Endothelial cell of umbilical vein (primary cell): Measurements from ENCODE around the gene CREB3. TPM values are rescaled to one million over a fixed set of nuclear protein-coding genes. Genes with fewer than 3 reads are reported as not detected.
A peak's percentile ranks its signal among the peaks of the same experiment; 100 is the strongest.

ENCODE experiments used
- BruUV-seq: library from RNA; stranded (reverse); fragments of 400-500 nt; replicated peaks from 2 replicates; lab custom pipeline; 2021; lab: Mats Ljungman, UMichigan
- CTCF ChIA-PET: fragments of 300-600, 350-600 bp; sonication (Branson Sonifier 250); formaldehyde crosslinking; loops from one replicate; lab custom pipeline; 2021; ENCODE audit warnings: antibody characterized with exemption, inconsistent platforms; lab: Charles Lee
- POLR2A ChIA-PET: fragments of 300-600, 350-600 bp; sonication (Branson Sonifier 250); formaldehyde crosslinking; loops from one replicate; lab custom pipeline; 2021; ENCODE audit warnings: antibody characterized with exemption, inconsistent platforms; lab: Charles Lee
- DNase-seq: peaks from one replicate; pipeline ENCODE4 v3.0.0-alpha.2; 2011; ENCODE audit warnings: low read depth, low spot score
- FAIRE-seq: peaks from 2 replicates; lab custom pipeline; 2011; peaks lifted over from hg19 to GRCh38; lab: Jason Lieb, UNC
- H2AFZ ChIP-seq: 2 replicates; pipeline ENCODE4 v1.6.0; 2012; ENCODE audit warnings: low read depth, low read length, control low read depth, inconsistent platforms
- H3K27ac ChIP-seq: 2 replicates; pipeline ENCODE4 v1.5.1; 2011; ENCODE audit warnings: low read depth, mild to moderate bottlenecking, control low read depth, low read length, moderate library complexity; ENCODE audit not compliant: insufficient read depth
- H3K27me3 ChIP-seq, 2 experiments: 2 replicates each; pipeline versions ENCODE4 v1.6.0 to v1.6.1; 2011; ENCODE audit warnings: low read length in 2 of 2, mixed read lengths in 1 of 2; ENCODE audit not compliant: control insufficient read depth in 2 of 2, insufficient read depth in 2 of 2
- H3K36me3 ChIP-seq, 2 experiments: 2 replicates in 1 of 2; 3 replicates in 1 of 2; pipeline ENCODE4 v1.5.1; 2011; ENCODE audit warnings: low read length in 2 of 2, mild to moderate bottlenecking in 1 of 2, moderate library complexity in 1 of 2; ENCODE audit not compliant: control insufficient read depth in 2 of 2, insufficient read depth in 2 of 2; ENCODE audit errors: extremely low read depth in 1 of 2
- H3K4me1 ChIP-seq: 3 replicates; pipeline ENCODE4 v1.5.1; 2011; ENCODE audit warnings: mild to moderate bottlenecking, low read length; ENCODE audit not compliant: control insufficient read depth, insufficient read depth; ENCODE audit errors: extremely low read depth
- H3K4me2 ChIP-seq: 2 replicates; pipeline ENCODE4 v1.6.1; 2011; ENCODE audit warnings: low read length, control low read depth, mixed read lengths; ENCODE audit not compliant: insufficient read depth
- H3K4me3 ChIP-seq, 3 experiments: fragments of 200-600 bp in 1 of 3; sonication (generic), shearing (Covaris generic) in 1 of 3; replicated peaks in 1 of 3; 2 replicates each; pipeline ENCODE4 v1.5.1; 2011 to 2016; ENCODE audit warnings: control low read depth in 3 of 3, low read length in 3 of 3, mild to moderate bottlenecking in 2 of 3, inconsistent platforms in 1 of 3, low read depth in 1 of 3, moderate library complexity in 1 of 3; ENCODE audit not compliant: insufficient read depth in 1 of 3
- H3K79me2 ChIP-seq: 2 replicates; pipeline ENCODE4 v1.6.0; 2012; ENCODE audit warnings: low read length, inconsistent platforms; ENCODE audit not compliant: control insufficient read depth, insufficient read depth
- H3K9ac ChIP-seq: replicated peaks from 2 replicates; pipeline ENCODE3; 2011; ENCODE audit warnings: low read length, control low read depth; ENCODE audit not compliant: insufficient read depth; ENCODE audit errors: extremely low read depth
- H3K9me1 ChIP-seq: replicated peaks from 3 replicates; pipeline ENCODE4 v1.6.0; 2011; ENCODE audit warnings: mild to moderate bottlenecking, low read length; ENCODE audit not compliant: control insufficient read depth, insufficient read depth; ENCODE audit errors: extremely low read depth
- H3K9me3 ChIP-seq: replicated peaks from 2 replicates; pipeline ENCODE4 v1.5.1; 2012; ENCODE audit warnings: low read length, inconsistent platforms; ENCODE audit not compliant: control insufficient read depth, insufficient read depth
- H4K20me1 ChIP-seq: replicated peaks from 2 replicates; pipeline ENCODE3; 2011; ENCODE audit warnings: mild to moderate bottlenecking, low read length; ENCODE audit not compliant: control insufficient read depth, insufficient read depth; ENCODE audit errors: extremely low read depth
- CTCF ChIP-seq, 2 donors: IDR thresholded peaks; 1 replicate in 1 of 2; 2 replicates in 1 of 2; pipeline ENCODE4 v1.5.1; 2011; ENCODE audit warnings: low read length in 2 of 2, mild to moderate bottlenecking in 2 of 2, moderate library complexity in 2 of 2, control low read depth in 1 of 2, inconsistent platforms in 1 of 2, low read depth in 1 of 2; ENCODE audit not compliant: insufficient read depth in 1 of 2; ENCODE audit errors: extremely low read depth in 1 of 2
- EZH2 ChIP-seq: IDR thresholded peaks from 2 replicates; pipeline ENCODE4 v1.6.1; 2012; ENCODE audit warnings: borderline replicate concordance, low read depth, mild to moderate bottlenecking, moderate library complexity, low read length, inconsistent platforms; ENCODE audit not compliant: severe bottlenecking
- FOS ChIP-seq: IDR thresholded peaks from 2 replicates; pipeline ENCODE4 v1.6.1; 2011; ENCODE audit warnings: mild to moderate bottlenecking, low read length, moderate library complexity, borderline replicate concordance; ENCODE audit not compliant: insufficient read depth
- GATA2 ChIP-seq: IDR thresholded peaks from 2 replicates; pipeline ENCODE4 v1.7.0; 2011; ENCODE audit warnings: low read depth, mild to moderate bottlenecking, moderate library complexity, mixed read lengths, low read length; ENCODE audit not compliant: insufficient read length, insufficient read depth
- JUN ChIP-seq: IDR thresholded peaks from 2 replicates; pipeline ENCODE4 v1.6.1; 2011; ENCODE audit warnings: borderline replicate concordance, low read depth; ENCODE audit not compliant: insufficient read length, insufficient read depth
- MAX ChIP-seq: IDR thresholded peaks from 2 replicates; pipeline ENCODE4 v1.6.1; 2011; ENCODE audit not compliant: insufficient read depth, insufficient read length
- MYC ChIP-seq: IDR thresholded peaks from one replicate; pipeline ENCODE4 v1.6.1; 2011; ENCODE audit warnings: mild to moderate bottlenecking, low read depth, low read length
- POLR2A ChIP-seq: IDR thresholded peaks from 2 replicates; pipeline ENCODE4 v1.6.1; 2012; ENCODE audit warnings: low read depth, mild to moderate bottlenecking, control low read depth, low read length
- POLR2AphosphoS5 ChIP-seq: IDR thresholded peaks from 2 replicates; pipeline ENCODE4 v1.6.1; 2012; ENCODE audit warnings: low read depth, mild to moderate bottlenecking, control low read depth, low read length, moderate library complexity; ENCODE audit not compliant: insufficient read depth
- dilution Hi-C: fragments of 300-500 bp; cut with MboI; formaldehyde crosslinking; loops from one replicate; pipeline ENCODE4 v1.15.0; 2019; ENCODE audit warnings: low sequenced_read_pairs; ENCODE audit not compliant: extremely low pct_ligation_motif_present
- intact Hi-C: fragments of 100-400 bp; cut with micrococcal nuclease; formaldehyde crosslinking; loops from one replicate; pipeline ENCODE4 v1.10.0; 2022
- polyA plus RNA-seq, 4 experiments: library from polyadenylated mRNA; depleted of rRNA in 3 of 4; stranded (reverse) in 3 of 4; unstranded in 1 of 4; fragments of >200 nt; gene quantifications; 2 replicates each; pipeline versions ENCODE4 v1.2.1 to v1.2.3, GENCODE V29; 2011 to 2012; ENCODE audit warnings: missing spikeins in 1 of 4
- total RNA-seq: library from RNA; stranded (reverse); gene quantifications from 2 replicates; pipeline ENCODE4 v1.2.3, GENCODE V29; 2021

CREB3 gene
- total and polyA plus RNA-seq, 2 donors (not counting 3 experiments of a cell fraction or from before 2014, with no cell fraction given), result 39.8 to 52.1 TPM

- dilution Hi-C loops (no loop called here), intact Hi-C loops (no loop called here)
- Histone ChIP-seq H3K4me2 (no peak overlapping the region), H2AFZ (no peak overlapping the region), H3K36me3 (peaks cover 67 to 75% of the 10 kb centered on the region in 2 experiments), H3K27ac (no peak overlapping the region), H3K27me3 (no peaks in the 10 kb centered on the region), H3K4me3 (no peak overlapping the region), H3K4me1 (no peaks in the 10 kb centered on the region), H4K20me1 (no peaks in the 10 kb centered on the region), H3K9me3 (no peaks in the 10 kb centered on the region), H3K79me2 (no peaks in the 10 kb centered on the region), H3K9me1 (no peaks in the 10 kb centered on the region), H3K9ac (no peak overlapping the region)
- DNase-seq (no peak), FAIRE-seq (no peak)
- BruUV-seq, result TSS peak; percentile 52
- TF ChIP-seq MAX (no peak), POLR2A (no peak), EZH2 (no peak), FOS (no peak), POLR2AphosphoS5 (no peak), MYC (no peak), CTCF (IDR thresholded peaks at IDR 0.05; ENCODE audit: extremely low read depth in 1 of 2, insufficient read depth in 1 of 2, low read depth in 1 of 2, low read length in 2 of 2) (no peak), JUN (no peak), GATA2 (no peak)
- CTCF ChIA-PET, result interaction anchor here (1.3 to 2.0 kb wide), 2 partner anchors 10 to 15 kb away, joined by 3 to 16 read pairs; no protein-coding TSS in a partner anchor
- POLR2A ChIA-PET, result no interaction called here
Observed at GRCh38 chr9:35710818-35711500, 21.5 kb upstream of the CREB3 start.
